Prostate gland (tissue), 2 donors: ENCODE data around the gene PPP1R13L.
"Not testable (repeated sequence)": the region's sequence is repeated elsewhere in the genome, so short reads cannot be mapped to it uniquely, and the experiment has no call there.

Experiments
- CTCF ChIP-seq, 4 experiments: fragments of 200-600 bp in 2 of 4; fragments of 450-650 bp in 2 of 4; sonication (generic) in 2 of 4; IDR thresholded peaks; 1 replicate in 3 of 4; 2 replicates in 1 of 4; pipeline ENCODE4 v1.5.1; 2016 to 2019; ENCODE audit warnings: antibody characterized with exemption in 4 of 4, mild to moderate bottlenecking in 2 of 4, moderate library complexity in 2 of 4
- POLR2A ChIP-seq: fragments of 450-650 bp; IDR thresholded peaks from one replicate; pipeline ENCODE4 v1.6.1; 2016; ENCODE audit warnings: antibody characterized with exemption, mild to moderate bottlenecking

DNA sequence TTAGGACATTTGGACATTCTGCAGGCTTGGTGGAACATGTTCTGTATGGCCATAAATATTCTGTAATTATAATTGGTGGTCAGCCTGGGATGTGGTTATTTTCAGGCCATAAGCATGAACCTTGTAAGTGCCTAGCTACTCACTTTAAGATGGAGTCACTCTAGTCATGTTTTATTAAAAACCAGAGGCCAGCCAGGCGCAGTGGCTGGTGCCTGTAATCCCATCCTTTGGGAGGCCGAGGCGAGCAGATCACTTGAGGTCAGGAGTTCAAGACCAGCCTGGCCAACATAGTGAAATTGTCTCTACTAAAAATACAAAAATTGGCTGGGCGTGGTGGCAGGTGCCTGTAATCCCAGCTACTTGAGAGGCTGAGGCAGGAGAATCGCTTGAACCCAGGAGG is 2.7 kb upstream of the PPP1R13L start:
- not testable (repeated sequence) for TF ChIP-seq CTCF (IDR thresholded peaks at IDR 0.05); POLR2A
